Cardiac fibroblast (primary cell): ENCODE data around the gene SNTG2.

ENCODE experiments used
- DNase-seq, 2 donors: peaks; one replicate each; pipeline versions ENCODE4 v3.0.0 to v3.0.0-alpha.2; 2010; ENCODE audit warnings: low read depth in 2 of 2
- H3K4me3 ChIP-seq, 2 donors: replicated peaks in 1 of 2; 1 replicate in 1 of 2; 2 replicates in 1 of 2; pipeline ENCODE4 v1.5.1; 2011; ENCODE audit warnings: low read depth in 2 of 2, low read length in 2 of 2, mild to moderate bottlenecking in 2 of 2, moderate library complexity in 1 of 2
- TF ChIP-seq, protein P1 (sequence below): IDR thresholded peaks from one replicate; pipeline ENCODE4 v1.5.1; 2011; ENCODE audit warnings: low read depth, mild to moderate bottlenecking, low read length, inconsistent platforms

SNTG2 gene

DNA sequence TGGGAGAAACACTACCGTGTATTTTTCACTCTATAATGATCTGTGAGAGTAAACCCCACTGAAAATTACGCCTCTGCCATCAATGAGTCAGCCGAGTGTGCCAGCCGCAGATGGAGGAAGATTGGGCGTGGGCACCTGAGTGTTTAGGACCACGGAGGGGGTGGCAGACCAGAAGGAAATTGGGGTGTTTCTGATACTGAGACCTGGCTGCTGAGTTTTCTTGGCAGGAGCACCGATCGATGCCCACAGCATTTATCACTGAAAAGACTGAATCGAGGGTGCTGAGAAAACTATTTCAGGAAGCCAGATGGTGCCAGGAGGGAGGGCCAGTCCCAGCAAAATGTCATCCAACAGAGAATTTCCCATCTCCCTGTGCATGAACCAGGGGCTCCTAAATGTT lies 370.7 kb downstream of the SNTG2 start:
- no peak overlapping the region for H3K4me3 ChIP-seq
- no peak for DNase-seq
- TF ChIP-seq, protein P1, sequence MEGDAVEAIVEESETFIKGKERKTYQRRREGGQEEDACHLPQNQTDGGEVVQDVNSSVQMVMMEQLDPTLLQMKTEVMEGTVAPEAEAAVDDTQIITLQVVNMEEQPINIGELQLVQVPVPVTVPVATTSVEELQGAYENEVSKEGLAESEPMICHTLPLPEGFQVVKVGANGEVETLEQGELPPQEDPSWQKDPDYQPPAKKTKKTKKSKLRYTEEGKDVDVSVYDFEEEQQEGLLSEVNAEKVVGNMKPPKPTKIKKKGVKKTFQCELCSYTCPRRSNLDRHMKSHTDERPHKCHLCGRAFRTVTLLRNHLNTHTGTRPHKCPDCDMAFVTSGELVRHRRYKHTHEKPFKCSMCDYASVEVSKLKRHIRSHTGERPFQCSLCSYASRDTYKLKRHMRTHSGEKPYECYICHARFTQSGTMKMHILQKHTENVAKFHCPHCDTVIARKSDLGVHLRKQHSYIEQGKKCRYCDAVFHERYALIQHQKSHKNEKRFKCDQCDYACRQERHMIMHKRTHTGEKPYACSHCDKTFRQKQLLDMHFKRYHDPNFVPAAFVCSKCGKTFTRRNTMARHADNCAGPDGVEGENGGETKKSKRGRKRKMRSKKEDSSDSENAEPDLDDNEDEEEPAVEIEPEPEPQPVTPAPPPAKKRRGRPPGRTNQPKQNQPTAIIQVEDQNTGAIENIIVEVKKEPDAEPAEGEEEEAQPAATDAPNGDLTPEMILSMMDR: no peak

DNA sequence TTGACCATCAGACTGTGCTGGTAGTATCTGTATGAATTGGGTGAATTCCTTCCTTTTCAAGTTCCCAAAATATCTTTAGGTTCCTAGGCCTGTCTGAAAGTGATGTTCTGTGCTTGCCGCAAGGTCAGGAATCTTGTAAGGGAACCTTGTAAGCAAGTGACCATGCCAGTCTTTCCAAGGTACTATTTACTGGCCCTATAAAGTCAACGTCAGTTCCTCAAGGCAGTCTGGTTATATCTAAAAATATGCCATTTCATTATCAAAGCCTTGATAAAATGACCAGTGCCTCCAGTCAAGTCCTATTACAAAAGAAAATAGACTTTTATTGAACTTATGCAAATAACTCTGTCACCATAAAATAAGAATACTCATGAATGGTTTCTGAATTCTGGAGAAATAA lies 374.2 kb downstream of the SNTG2 start:
- H3K4me3 ChIP-seq: no peak overlapping the region
- TF ChIP-seq, protein P1: no peak
- no peak for DNase-seq

DNA sequence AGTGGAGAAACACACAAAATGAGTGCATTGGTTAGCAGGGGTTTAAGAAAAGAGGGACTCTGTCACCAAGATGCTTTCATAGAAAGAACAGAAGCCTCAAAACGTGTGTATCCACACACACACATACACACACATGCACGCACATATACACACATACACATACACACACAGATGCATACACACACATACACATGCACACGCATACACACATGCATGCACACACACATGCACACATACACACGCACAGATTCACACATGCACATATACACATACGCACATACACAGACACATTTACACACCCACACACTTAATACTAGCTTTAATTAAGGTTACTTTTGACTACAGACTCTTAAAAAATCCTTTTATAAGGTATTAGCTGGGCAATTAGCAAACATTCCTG lies 378.0 kb downstream of the SNTG2 start:
- H3K4me3 ChIP-seq: no peak overlapping the region
- no peak for DNase-seq
- TF ChIP-seq, protein P1: no peak

DNA sequence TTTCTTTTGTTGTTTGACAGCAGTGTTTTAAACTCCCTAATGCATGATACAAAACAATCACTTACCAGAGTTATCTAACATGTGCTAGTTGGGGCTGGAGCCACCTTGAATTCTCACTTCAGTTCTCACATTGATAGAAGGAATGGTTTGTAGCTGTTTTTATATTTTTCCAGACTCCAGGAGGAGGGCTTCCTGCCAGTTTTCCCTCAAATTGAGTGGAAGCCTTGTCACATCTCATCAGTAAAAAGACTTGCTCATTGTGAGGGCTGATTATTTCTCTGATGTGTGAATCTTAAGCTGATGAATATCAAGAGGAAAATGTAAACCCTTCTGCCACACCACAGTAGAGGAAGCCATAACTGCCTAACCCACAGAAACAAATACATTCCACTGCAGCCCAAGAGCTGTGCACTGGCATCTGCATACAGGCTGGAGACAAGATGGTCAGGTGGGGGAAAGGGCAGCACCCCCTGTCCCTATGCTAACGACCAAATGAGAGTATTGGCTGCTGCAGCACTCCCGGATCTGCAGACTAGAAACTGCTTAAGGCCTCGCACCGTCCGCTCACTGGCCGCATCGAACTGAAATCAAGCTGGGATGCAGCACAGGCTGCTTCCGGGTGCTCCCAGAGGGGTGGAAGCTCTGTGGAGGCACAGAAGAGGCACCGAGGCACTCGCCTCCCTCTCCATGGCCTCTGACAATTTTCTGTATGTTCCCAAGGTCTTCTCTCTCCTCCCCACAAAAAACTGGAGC lies 388.9 kb downstream of the SNTG2 start:
- DNase-seq: no peak
- TF ChIP-seq, protein P1: no peak
- no peak overlapping the region for H3K4me3 ChIP-seq

DNA sequence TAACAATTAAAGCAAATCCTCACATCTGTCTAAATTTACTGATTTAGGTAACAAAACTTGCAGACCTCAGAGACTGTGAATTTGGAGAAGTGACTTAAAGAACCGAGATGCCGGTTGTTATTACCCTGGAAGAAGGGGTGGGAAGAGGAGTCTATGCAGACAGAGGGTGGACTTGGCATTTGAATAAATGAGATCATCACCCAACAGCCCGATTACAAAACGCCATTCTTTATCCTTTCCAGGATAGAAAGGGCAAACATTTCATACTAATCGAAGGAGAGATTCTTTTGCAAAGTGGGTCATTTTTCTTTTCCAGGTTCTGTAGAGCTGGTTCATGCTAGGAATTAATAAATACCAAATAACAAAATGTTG lies 389.5 kb downstream of the SNTG2 start:
- TF ChIP-seq, protein P1: no peak

DNA sequence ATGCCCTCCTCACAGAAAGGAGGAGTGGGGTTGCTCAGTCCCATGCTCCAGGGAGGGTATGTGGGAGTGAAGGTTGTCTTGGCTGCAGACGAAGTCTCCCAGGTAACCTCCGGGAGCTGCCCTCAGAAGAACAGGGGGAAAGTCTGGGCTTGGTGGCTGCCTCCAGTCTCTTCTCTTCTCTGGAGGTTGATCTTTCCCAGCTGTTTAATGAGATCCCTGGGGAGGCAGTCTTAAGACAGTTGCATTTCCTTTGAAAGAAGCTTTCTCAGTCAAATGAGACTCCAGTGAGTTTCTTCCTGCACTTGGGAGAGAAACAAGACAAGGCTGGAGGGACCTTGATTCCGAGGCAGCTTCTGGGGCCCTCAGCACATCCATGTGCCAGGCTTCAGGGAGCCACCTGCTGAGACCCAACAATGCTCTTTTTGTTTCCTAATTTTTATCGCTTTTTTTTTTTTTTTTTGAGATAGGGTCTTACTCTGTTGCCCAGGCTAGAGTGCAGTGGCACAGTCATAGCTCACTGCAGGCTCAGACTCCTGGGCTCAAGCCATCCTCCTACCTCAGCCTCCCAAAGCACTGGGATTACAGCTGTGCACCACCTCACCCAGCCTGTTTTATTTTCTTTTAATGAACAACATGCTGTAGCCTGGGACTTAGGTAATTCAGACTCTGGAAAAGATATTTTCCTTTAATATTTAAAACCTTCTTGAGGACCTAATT lies 390.9 kb downstream of the SNTG2 start:
- TF ChIP-seq, protein P1: no peak
- no peak overlapping the region for H3K4me3 ChIP-seq
- no peak for DNase-seq

More for the DNA sequence above, 389.5 kb downstream of the SNTG2 start:
- H3K4me3 ChIP-seq: no peak overlapping the region
- no peak for DNase-seq
